DMS53 (cell line): ENCODE results near the gene FAM124B.
"Not testable (repeated sequence)": the region's sequence is repeated elsewhere in the genome, so short reads cannot be mapped to it uniquely, and the experiment has no call there.

Experiments used
- DNase-seq: peaks from one replicate; lab custom pipeline; 2025; lab: John Stamatoyannopoulos, UW

Gene FAM124B

GRCh38 chr2:224412141-224413015 is 10.5 kb upstream of the FAM124B start:
- no peak for DNase-seq

- DNase-seq = no peak
Measured at GRCh38 chr2:224410946-224411561, 9.1 kb upstream of the FAM124B start.

DNA sequence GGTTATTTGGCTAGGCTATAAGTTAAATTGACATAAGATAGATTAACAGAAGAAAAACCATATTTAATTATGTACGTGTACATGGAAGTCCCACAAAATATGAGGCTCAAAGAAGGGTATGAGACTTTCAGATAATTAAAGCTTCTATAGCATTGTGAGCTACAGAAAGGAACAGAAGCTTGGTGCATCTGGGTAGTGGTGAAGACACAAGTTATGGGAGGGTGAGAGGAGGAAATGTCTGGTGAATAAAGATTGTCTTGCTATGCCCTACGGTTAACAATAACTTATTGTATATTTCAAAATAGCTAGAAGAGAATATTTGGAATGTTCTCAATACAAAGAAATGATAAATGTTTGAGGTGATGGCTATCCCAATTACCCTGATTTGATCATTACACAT is 6.8 kb upstream of the FAM124B start:
- DNase-seq = no peak

- DNase-seq = no peak
Measured at GRCh38 chr2:224407241-224407701, 5.4 kb upstream of the FAM124B start.

- no peak for DNase-seq
Measured at GRCh38 chr2:224405841-224406370, 4.0 kb upstream of the FAM124B start.

DNA sequence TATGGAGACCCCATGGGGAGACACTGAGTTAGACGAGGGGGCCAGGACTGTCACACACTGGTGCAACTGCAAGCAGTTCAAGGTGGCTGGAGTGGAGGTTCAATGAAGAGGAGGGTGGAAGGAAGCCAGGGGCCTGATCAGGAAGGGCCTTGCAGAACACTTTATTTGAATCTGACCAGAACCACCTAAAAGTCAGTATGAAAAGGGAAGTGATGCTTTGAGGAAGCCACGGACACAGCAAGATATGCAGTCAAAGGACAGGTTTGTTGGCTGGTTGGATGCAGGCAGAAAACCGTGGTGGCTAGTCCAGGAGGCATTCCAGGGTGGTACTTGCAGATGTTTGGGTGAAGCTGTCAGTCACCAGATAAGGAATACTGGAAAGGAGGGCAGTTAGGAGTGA is 3.5 kb upstream of the FAM124B start:
- no peak for DNase-seq

DNA sequence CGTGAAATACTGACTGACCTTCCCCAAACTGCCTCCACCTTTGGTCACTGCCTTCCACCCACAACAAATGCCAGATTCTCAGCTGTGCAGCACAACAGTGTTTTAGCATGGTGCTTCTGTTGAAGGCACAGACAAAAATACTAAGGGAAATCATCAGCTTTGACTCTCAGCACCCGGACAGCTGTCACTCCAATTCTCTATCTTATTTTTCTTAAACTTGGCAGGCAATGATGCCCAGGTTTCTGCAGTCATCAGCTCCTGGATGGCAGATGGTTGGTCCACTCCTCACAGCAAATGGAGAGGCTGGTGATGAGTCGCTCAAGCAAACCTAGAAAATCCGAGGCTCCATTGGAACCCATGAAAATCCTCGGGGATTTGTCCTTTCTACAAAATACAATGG is 2.9 kb upstream of the FAM124B start:
- DNase-seq = no peak

DNA sequence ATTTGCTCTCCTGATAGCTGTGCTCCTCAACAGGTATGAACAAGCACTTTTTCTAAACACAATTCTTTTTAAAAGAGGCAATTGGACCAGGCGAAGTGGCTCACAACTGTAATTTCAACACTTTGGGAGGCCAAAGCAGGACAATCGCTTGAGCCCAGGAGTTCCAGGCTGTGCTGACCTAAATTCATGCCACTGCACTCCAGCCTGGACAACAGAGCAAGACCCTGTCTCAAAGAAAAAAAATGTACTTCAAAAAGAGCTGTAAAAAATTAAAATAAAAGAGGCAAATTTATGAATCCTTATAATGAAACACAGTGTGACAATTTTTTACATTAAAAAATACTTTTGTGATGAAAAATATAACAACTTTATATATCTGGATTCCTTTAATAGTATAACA is 1.8 kb upstream of the FAM124B start:
- DNase-seq = no peak

GRCh38 chr2:224400886-224401632 is 848 bp downstream of the FAM124B start:
- no peak for DNase-seq

DNA sequence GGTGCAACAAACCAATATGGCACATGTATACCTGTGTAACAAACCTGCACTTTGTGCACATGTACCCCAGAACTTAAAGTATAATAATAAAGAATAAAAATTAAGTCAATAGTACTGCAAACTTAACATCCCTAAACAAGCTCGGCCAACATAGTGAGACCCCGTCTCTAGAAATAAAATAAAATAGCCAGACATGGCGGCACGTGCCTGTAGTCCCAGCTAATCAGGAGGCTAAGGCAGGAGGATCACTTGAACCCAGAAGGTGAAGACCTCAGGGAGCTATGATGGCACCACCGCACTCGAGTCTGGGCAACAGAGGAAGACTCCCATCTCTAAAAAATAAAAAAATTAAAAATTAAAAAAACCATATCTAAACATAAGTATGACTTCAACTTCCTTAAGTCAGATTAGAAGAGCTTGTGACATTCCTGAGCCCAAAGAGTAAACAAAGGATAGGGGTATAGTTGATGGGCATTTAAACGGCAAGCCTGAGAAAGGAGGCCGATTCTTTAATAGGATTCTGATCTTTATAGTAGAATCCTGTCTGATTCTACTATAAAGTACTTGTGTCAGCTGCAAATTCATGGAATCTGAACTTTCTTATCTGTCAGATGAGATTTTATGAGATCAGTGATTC is 1.6 kb downstream of the FAM124B start:
- no peak for DNase-seq

- DNase-seq = no peak
Measured at GRCh38 chr2:224398289-224398688, 3.6 kb downstream of the FAM124B start.

GRCh38 chr2:224397100-224397499 is 4.8 kb downstream of the FAM124B start:
- DNase-seq = not testable (repeated sequence)

DNA sequence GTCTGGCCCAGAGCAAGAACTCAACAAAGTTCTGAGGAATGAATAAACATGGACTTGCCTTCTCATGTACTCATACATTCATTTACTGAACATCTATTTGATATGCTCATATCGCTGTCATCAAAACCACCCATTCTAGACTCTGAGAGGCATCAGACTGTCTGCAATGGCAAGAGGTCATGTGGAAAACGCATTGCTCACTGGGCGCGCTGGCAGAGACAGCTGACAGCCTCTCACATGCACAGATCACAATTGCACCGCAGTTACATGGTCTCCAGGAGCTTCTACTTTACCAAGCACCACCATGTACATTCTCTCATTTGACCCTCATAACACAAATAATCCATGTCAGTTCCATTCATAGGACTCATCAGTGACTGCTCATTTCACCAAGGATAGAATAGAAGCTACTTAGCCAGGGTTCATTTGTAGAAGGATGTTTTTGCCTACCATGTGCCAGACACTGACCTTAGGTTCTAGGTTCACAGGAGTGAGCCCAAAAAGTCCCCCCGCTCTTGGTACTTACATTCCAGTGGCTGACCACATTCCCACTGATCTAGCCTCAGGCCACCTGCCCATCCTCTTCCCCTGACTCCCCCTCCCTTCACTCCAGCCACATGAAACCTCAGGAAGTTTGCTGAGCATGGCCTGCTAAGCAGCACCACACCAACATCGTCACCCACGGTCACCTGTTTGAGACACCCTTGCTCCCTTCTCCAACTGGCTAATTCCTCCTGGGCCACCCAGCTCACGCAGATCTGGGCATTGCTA is 6.1 kb downstream of the FAM124B start:
- no peak for DNase-seq

DNA sequence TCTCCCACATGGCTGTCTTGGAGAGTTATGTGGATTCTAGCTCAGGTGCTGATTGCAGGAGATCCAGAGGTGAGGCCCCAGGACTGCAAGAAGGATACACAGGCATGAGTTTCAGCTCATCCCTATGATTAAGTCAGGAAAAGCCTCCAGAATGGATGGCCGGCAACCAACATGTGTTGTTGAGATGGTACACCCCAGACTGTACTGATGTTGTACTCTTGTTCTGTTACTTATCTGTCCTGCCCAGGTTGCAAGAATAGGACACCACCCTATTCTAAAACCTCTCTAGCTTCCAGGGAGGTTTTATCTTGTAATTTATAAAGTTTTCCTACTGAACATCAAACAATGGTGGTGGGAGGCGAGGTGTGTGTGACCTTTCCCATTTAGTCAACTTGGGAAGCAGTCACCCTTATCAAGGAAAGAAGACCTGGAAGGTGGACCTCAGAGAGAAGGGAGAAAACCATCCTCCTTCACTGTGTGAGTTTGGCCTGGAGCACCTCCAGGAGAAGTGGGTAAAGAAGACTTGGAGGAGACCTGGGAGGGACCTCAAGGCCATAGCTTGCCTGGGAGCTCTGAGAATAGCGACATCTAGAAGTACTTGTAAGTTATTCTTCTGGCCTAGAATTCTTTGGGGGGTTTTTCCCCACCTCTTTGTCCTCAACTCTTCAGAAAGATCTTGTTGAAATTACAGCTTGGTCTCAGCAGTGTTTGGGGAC is 8.6 kb downstream of the FAM124B start:
- DNase-seq = no peak

GRCh38 chr2:224392545-224392944 is 9.4 kb downstream of the FAM124B start:
- no peak for DNase-seq

GRCh38 chr2:224389317-224389716 is 12.6 kb downstream of the FAM124B start:
- DNase-seq = no peak

DNA sequence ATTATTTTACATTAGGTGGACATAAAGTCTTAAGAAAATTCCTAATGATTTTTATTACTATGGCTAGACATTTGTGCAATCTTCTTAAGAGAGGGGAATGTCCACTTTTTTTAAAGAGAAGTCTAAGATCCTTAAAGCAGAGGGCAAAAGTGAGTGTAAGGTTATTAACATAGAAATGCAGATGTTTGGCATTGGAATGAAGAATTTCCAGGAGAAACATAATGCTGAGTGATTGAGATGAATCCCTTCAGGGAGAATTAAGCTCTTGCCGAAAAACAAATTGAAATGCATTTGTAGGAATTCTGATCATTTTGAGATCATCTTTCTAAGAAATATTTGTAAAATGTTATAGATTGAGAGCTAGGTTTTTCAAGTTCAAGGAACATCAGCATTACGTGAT is 15.0 kb downstream of the FAM124B start:
- no peak for DNase-seq

- no peak for DNase-seq
Measured at GRCh38 chr2:224382973-224383555, 18.8 kb downstream of the FAM124B start.

- not testable (repeated sequence) for DNase-seq
Measured at GRCh38 chr2:224382280-224382647, 19.6 kb downstream of the FAM124B start.
